Activated naive CD4-positive, alpha-beta T cell treated with anti-CD3 and anti-CD28 coated beads, Interleukin-2, amount 50 U/mL, for 16 hours (primary cell): Measurements from ENCODE around the gene ENOX1.

Experiments used
- DNase-seq: peaks from one replicate; pipeline ENCODE4 v3.0.0-alpha.2; 2020

The ENOX1 gene

GRCh38 chr13:43737392-43737923 lies 49.3 kb downstream of the ENOX1 start:
- no peak for DNase-seq

GRCh38 chr13:43732726-43733125 lies 54.0 kb downstream of the ENOX1 start:
- no peak for DNase-seq

- DNase-seq = no peak
These were observed 55.5 kb downstream of the ENOX1 start for GRCh38 chr13:43731296-43731695.

- no peak for DNase-seq
These were observed 56.1 kb downstream of the ENOX1 start for GRCh38 chr13:43730642-43731041.

GRCh38 chr13:43728421-43728820 lies 58.4 kb downstream of the ENOX1 start:
- DNase-seq = no peak

GRCh38 chr13:43727856-43728255 lies 58.9 kb downstream of the ENOX1 start:
- DNase-seq = no peak

- DNase-seq = no peak
These were observed 61.3 kb downstream of the ENOX1 start for GRCh38 chr13:43725460-43725859.

GRCh38 chr13:43720780-43721397 lies 65.9 kb downstream of the ENOX1 start:
- DNase-seq = no peak

GRCh38 chr13:43698758-43699157 lies 88.0 kb downstream of the ENOX1 start:
- DNase-seq = no peak

- DNase-seq = no peak
These were observed 88.8 kb downstream of the ENOX1 start for GRCh38 chr13:43698009-43698408.

GRCh38 chr13:43697323-43697722 lies 89.4 kb downstream of the ENOX1 start:
- no peak for DNase-seq

- no peak for DNase-seq
These were observed 92.6 kb downstream of the ENOX1 start for GRCh38 chr13:43694146-43694664.

GRCh38 chr13:43693639-43694038 lies 93.1 kb downstream of the ENOX1 start:
- DNase-seq = no peak

GRCh38 chr13:43688227-43688907 lies 98.4 kb downstream of the ENOX1 start:
- no peak for DNase-seq

GRCh38 chr13:43687038-43687437 lies 99.7 kb downstream of the ENOX1 start:
- no peak for DNase-seq

GRCh38 chr13:43686557-43686956 lies 100.2 kb downstream of the ENOX1 start:
- no peak for DNase-seq

GRCh38 chr13:43684963-43685725 lies 101.6 kb downstream of the ENOX1 start:
- no peak for DNase-seq

GRCh38 chr13:43682701-43683100 lies 104.1 kb downstream of the ENOX1 start:
- DNase-seq = no peak

GRCh38 chr13:43676320-43676719 lies 110.5 kb downstream of the ENOX1 start:
- no peak for DNase-seq

GRCh38 chr13:43675577-43675976 lies 111.2 kb downstream of the ENOX1 start:
- DNase-seq = no peak

GRCh38 chr13:43669964-43670363 lies 116.8 kb downstream of the ENOX1 start:
- no peak for DNase-seq

GRCh38 chr13:43669101-43669500 lies 117.7 kb downstream of the ENOX1 start:
- DNase-seq = no peak

GRCh38 chr13:43666403-43666802 lies 120.4 kb downstream of the ENOX1 start:
- DNase-seq = no peak

GRCh38 chr13:43665388-43665787 lies 121.4 kb downstream of the ENOX1 start:
- no peak for DNase-seq
